ENCODE data around the gene SCRN3. TPM values are rescaled to one million over a fixed set of nuclear protein-coding genes. Genes with fewer than 3 reads are reported as not detected.
"Not testable (repeated sequence)": the region's sequence is repeated elsewhere in the genome, so short reads cannot be mapped to it uniquely, and the experiment has no call there.

The SCRN3 gene, protein sequence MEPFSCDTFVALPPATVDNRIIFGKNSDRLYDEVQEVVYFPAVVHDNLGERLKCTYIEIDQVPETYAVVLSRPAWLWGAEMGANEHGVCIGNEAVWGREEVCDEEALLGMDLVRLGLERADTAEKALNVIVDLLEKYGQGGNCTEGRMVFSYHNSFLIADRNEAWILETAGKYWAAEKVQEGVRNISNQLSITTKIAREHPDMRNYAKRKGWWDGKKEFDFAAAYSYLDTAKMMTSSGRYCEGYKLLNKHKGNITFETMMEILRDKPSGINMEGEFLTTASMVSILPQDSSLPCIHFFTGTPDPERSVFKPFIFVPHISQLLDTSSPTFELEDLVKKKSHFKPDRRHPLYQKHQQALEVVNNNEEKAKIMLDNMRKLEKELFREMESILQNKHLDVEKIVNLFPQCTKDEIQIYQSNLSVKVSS
- total RNA-seq = 20.0 TPM
- long read RNA-seq, partial matches to known transcripts = 3 of 17 reads
- long read RNA-seq, other reads (novel, unspliced or antisense) = 12 of 17 reads

DNA sequence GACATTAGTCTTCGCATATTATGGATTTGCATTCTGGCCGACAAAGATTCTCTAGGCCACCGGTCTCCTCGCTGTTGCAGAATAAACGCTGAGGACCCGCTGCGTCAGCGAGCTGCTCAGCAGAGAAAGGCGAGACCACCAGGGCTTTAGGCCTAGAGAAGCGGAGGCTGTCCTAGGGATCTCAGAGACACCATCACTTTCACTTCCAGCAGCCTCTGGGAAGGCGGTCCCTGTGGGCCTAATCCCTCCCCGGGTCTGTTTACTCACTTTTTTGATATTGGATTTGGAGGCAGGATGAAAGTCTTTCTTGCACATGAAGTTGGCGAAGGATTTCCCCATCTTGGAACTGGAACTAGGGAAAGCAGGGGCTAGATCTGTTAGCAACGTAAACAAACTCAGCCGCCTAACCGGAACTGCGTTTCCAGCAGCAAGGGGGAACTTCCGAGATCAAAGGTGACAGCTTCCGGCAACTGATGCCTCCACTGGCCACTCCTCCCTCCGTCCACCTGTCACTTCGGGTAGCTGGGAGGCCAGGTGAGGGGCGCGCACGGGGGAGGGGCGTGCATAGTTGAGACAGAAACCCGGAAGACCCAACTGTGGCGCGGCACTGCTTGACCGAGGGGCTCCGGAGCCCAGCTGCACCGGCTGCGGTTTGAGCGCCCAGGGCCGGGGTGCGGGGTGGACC, at the start of gene SCRN3:
Gene SCRN3, plus strand, starts transcription at position 447 of the 685 bp plus-strand sequence. CDS start 2,554 bp downstream, outside the sequence.
- no peaks in the 10 kb centered on the region for H3K27me3 ChIP-seq
- H3K4me3 ChIP-seq = peak within 1 kb of the TSS; percentile 76
- DNase-seq (peak; percentile 90), ATAC-seq (peak; percentile 99)
- peak within 1 kb of the TSS; percentile 91 for H3K27ac ChIP-seq
- H3K36me3 ChIP-seq = peaks cover 5% of the 10 kb centered on the region
- TF ChIP-seq, protein P1, sequence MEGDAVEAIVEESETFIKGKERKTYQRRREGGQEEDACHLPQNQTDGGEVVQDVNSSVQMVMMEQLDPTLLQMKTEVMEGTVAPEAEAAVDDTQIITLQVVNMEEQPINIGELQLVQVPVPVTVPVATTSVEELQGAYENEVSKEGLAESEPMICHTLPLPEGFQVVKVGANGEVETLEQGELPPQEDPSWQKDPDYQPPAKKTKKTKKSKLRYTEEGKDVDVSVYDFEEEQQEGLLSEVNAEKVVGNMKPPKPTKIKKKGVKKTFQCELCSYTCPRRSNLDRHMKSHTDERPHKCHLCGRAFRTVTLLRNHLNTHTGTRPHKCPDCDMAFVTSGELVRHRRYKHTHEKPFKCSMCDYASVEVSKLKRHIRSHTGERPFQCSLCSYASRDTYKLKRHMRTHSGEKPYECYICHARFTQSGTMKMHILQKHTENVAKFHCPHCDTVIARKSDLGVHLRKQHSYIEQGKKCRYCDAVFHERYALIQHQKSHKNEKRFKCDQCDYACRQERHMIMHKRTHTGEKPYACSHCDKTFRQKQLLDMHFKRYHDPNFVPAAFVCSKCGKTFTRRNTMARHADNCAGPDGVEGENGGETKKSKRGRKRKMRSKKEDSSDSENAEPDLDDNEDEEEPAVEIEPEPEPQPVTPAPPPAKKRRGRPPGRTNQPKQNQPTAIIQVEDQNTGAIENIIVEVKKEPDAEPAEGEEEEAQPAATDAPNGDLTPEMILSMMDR (IDR thresholded peaks at IDR 0.05) = no peak
- no peaks in the 10 kb centered on the region for H3K9me3 ChIP-seq
- intact Hi-C loops (cut with DNase I) = no loop called here
- H3K4me1 ChIP-seq = peaks cover 19% of the 10 kb centered on the region

DNA sequence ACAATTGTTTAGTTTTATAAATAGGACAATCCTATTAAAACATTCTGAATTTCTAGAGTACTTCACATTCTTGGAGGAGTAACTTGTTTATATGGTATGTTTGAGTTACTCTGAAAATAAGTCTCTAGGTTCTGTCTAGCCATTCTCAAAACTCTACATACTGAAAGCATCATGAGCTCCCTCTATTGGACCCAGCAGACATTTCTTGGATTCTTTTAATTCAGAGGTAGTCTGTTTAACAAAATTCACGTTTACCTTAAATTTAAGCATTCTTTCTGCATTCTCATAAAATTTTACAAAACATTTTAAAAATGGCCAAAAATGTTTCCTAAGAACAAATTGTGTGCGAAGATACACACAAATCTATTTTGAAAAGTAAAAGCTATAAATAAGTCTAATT, 45.5 kb upstream of the SCRN3 start:
- Histone ChIP-seq H3K9me3 (no peaks in the 10 kb centered on the region), H3K27ac (no peak overlapping the region), H3K4me1 (no peaks in the 10 kb centered on the region), H3K36me3 (peaks cover 38% of the 10 kb centered on the region), H3K27me3 (peaks cover 4% of the 10 kb centered on the region), H3K4me3 (no peak overlapping the region)
- TF ChIP-seq, protein P1 (IDR thresholded peaks at IDR 0.05) = peak; percentile 22
- intact Hi-C loops (cut with DNase I) = no loop called here
- no peak for ATAC-seq
- no peak for DNase-seq

DNA sequence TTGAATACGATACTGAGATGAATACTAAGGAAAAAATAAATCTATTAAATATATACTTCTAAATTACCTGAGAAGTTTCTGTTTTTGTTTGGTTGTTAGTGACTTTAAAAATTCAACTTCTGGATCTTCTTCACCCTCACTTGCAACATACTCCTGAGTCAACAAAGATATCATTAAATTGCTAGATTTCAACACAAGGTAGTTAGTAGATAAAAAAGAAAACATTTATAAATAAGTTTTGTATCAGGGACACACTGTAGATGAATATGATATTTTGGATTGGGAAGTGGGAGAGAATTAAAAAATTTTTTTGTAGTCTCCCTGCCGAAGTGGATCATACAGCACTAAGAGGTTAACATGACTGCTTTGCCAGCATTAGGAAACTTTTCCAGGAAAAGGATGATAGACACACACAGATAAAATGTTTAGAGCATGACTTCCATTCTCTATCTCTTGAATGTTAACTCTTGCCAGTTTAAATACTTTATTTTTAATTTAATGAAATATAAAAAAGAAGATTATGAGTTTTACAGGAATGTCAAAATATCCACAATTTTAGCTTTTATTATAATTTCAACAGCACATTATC, 44.8 kb upstream of the SCRN3 start:
- Histone ChIP-seq H3K9me3 (no peaks in the 10 kb centered on the region), H3K27ac (no peak overlapping the region), H3K4me3 (no peak overlapping the region), H3K27me3 (no peaks in the 10 kb centered on the region), H3K36me3 (peaks cover 38% of the 10 kb centered on the region), H3K4me1 (no peaks in the 10 kb centered on the region)
- TF ChIP-seq, protein P1 (IDR thresholded peaks at IDR 0.05) = no peak
- DNase-seq (no peak), ATAC-seq (no peak)
- intact Hi-C loops (cut with DNase I) = no loop called here

DNA sequence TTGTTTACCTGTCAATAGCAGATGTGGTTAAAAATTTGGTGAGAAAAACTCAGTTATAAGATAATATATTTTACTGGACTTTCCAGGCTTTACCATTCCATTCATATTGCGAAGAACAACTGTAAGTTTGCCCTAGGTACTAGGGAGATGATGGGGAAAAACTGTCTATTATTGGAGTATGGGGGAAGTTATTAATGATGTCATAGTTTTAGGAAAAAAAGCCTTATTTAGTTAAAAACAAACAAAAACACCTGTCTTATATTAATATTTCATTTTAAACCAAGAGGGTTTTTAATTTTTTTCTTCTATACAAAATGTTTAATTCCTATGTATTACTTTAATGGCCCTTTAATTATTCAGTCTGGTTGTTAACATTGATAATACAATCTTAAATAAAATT, 42.5 kb upstream of the SCRN3 start:
- Histone ChIP-seq H3K4me3 (no peak overlapping the region), H3K4me1 (no peaks in the 10 kb centered on the region), H3K36me3 (peaks cover 42% of the 10 kb centered on the region), H3K27ac (no peak overlapping the region), H3K9me3 (no peaks in the 10 kb centered on the region), H3K27me3 (no peaks in the 10 kb centered on the region)
- DNase-seq (no peak), ATAC-seq (no peak)
- intact Hi-C loops (cut with DNase I) = no loop called here
- TF ChIP-seq, protein P1 (IDR thresholded peaks at IDR 0.05) = no peak

DNA sequence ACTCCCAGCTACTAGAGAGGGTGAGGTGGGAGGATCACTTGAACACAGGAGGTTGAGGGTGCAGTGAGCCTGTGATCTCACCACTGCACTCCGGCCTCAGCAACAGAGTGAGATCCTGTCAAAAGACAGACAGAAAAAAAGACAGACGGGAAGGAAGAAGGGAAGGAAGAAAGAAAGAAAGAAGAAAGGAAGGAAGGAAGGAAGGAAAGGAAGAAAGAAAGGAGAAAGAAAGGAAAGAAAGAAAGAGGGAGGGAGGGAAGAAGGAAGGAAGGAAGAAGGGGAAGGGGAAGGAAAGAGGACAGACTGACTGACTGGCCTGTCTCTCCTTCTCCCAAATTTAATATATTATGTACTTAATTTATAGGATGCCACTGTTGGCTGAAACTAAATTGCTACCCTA, 39.2 kb upstream of the SCRN3 start:
- H3K36me3 ChIP-seq = peaks cover 26% of the 10 kb centered on the region
- no peaks in the 10 kb centered on the region for H3K9me3 ChIP-seq
- ATAC-seq = no peak
- no peaks in the 10 kb centered on the region for H3K4me1 ChIP-seq
- no peak overlapping the region for H3K27ac ChIP-seq
- TF ChIP-seq, protein P1 (IDR thresholded peaks at IDR 0.05) = no peak
- no peak overlapping the region for H3K4me3 ChIP-seq
- DNase-seq = no peak
- H3K27me3 ChIP-seq = no peaks in the 10 kb centered on the region
- intact Hi-C loops (cut with DNase I) = no loop called here

DNA sequence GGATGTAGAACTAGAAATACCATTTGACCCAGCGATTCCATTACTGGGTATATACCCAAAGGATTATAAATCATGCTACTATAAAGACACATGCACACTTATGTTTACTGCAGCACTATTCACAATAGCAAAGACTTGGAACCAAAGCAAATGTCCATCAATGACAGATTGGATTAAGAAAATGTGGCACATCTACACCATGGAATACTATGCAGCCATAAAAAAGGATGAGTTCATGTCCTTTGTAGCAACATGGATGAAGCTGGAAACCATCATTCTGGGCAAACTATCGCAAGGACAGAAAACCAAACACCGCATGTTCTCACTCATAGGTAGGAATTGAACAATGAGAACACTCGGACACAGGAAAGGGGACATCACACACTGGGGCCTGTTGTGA, 35.9 kb upstream of the SCRN3 start:
- DNase-seq; intact Hi-C loops (cut with DNase I); ATAC-seq; H3K27ac ChIP-seq; H3K9me3 ChIP-seq; H3K27me3 ChIP-seq; H3K4me3 ChIP-seq; H3K4me1 ChIP-seq: not testable (repeated sequence)
- peaks cover 27% of the 10 kb centered on the region for H3K36me3 ChIP-seq

Data from upper lobe of right lung (tissue), 1 donor.